OCI-LY1 (cell line): ENCODE measurements around the gene ZDHHC9.

Experiments
- EZH2 ChIP-seq: fragments of 200-600 bp; sonication (generic), shearing (Covaris generic); IDR thresholded peaks from 2 replicates; pipeline ENCODE4 v1.8.0; 2017; ENCODE audit warnings: borderline replicate concordance, mixed run types, mild to moderate bottlenecking, antibody characterized with exemption, low read length, moderate library complexity, mixed read lengths
- TF ChIP-seq, protein P1 (sequence below): fragments of 200-600 bp; sonication (generic), shearing (Covaris generic); IDR thresholded peaks from 2 replicates; pipeline ENCODE4 v1.5.1; 2017; ENCODE audit warnings: mild to moderate bottlenecking, antibody characterized with exemption, low read length, moderate library complexity, mixed read lengths

- no peak for TF ChIP-seq EZH2
- TF ChIP-seq, protein P1, sequence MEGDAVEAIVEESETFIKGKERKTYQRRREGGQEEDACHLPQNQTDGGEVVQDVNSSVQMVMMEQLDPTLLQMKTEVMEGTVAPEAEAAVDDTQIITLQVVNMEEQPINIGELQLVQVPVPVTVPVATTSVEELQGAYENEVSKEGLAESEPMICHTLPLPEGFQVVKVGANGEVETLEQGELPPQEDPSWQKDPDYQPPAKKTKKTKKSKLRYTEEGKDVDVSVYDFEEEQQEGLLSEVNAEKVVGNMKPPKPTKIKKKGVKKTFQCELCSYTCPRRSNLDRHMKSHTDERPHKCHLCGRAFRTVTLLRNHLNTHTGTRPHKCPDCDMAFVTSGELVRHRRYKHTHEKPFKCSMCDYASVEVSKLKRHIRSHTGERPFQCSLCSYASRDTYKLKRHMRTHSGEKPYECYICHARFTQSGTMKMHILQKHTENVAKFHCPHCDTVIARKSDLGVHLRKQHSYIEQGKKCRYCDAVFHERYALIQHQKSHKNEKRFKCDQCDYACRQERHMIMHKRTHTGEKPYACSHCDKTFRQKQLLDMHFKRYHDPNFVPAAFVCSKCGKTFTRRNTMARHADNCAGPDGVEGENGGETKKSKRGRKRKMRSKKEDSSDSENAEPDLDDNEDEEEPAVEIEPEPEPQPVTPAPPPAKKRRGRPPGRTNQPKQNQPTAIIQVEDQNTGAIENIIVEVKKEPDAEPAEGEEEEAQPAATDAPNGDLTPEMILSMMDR: no peak
Measured at GRCh38 chrX:129843209-129843458, 552 bp downstream of the ZDHHC9 start.
